HCT116 (cell line): Measurements from ENCODE around the gene CPEB1. TPM values are rescaled to one million over a fixed set of nuclear protein-coding genes. Genes with fewer than 3 reads are reported as not detected.

Source experiments
- ATAC-seq: fragments of 200-7000 bp; cut with Tn5 transposase; 2 replicates; pipeline ENCODE4 v1.9.1; 2020; ENCODE audit warnings: mild to moderate bottlenecking, moderate library complexity
- BruUV-seq: library from RNA; stranded (reverse); fragments of 400-500 nt; replicated peaks from 2 replicates; lab custom pipeline; 2021; lab: Mats Ljungman, UMichigan
- CTCF ChIA-PET: fragments of 300-600 bp; sonication (Branson Sonifier 250); formaldehyde crosslinking; loops from one replicate; lab custom pipeline; 2021; ENCODE audit warnings: antibody characterized with exemption; lab: Charles Lee
- POLR2A ChIA-PET: fragments of 300-600, 350-600 bp; sonication (Branson Sonifier 250); formaldehyde crosslinking; loops from one replicate; lab custom pipeline; 2021; ENCODE audit warnings: antibody characterized with exemption; lab: Charles Lee
- RAD21 ChIA-PET, 2 experiments: fragments of 300-600 bp; sonication (Branson Sonifier 250); formaldehyde crosslinking; loops; one replicate each; lab custom pipeline; 2023; ENCODE audit warnings: low total read pairs in 2 of 2; ENCODE audit not compliant: uncharacterized antibody in 2 of 2, unreplicated experiment in 2 of 2, low non-redundant PET in 1 of 2; lab: Charles Lee
- DNase-seq: peaks from one replicate; pipeline ENCODE4 v3.0.0-alpha.2; 2010; ENCODE audit warnings: low read depth, low spot score
- H2AFZ ChIP-seq: fragments of 200-600 bp; shearing (Covaris generic), sonication (generic); 2 replicates; pipeline ENCODE4 v1.6.1; 2017; ENCODE audit warnings: low read depth, mixed run types, mixed read lengths, antibody characterized with exemption, low read length; ENCODE audit not compliant: poor library complexity, severe bottlenecking
- H3K27ac ChIP-seq: 2 replicates; pipeline ENCODE4 v1.5.1; 2012; ENCODE audit warnings: low read depth, low read length
- H3K27me3 ChIP-seq: fragments of 200-600 bp; sonication (generic); 2 replicates; pipeline ENCODE4 v1.6.1; 2016; ENCODE audit warnings: mixed run types, low read length, mixed read lengths; ENCODE audit not compliant: insufficient read depth
- H3K36me3 ChIP-seq, 2 experiments: fragments of 200-500 bp in 1 of 2; fragments of 200-600 bp in 1 of 2; sonication (Bioruptor generic) in 1 of 2; sonication (generic) in 1 of 2; 2 replicates each; pipeline versions ENCODE4 v1.5.1 to v1.6.1; 2014 to 2016; ENCODE audit warnings: low read length in 2 of 2, inconsistent platforms in 1 of 2, mixed read lengths in 1 of 2, mixed run types in 1 of 2; ENCODE audit not compliant: insufficient read depth in 2 of 2, control insufficient read depth in 1 of 2
- H3K4me1 ChIP-seq, 2 experiments: fragments of 200-600 bp in 1 of 2; sonication (generic) in 1 of 2; 2 replicates each; pipeline versions ENCODE4 v1.5.1 to v1.6.1; 2012 to 2017; ENCODE audit warnings: low read length in 2 of 2, inconsistent platforms in 1 of 2, mild to moderate bottlenecking in 1 of 2, mixed read lengths in 1 of 2, mixed run types in 1 of 2, moderate library complexity in 1 of 2; ENCODE audit not compliant: insufficient read depth in 2 of 2, control insufficient read depth in 1 of 2
- H3K4me2 ChIP-seq: fragments of 200-600 bp; sonication (generic); 2 replicates; pipeline ENCODE4 v1.6.1; 2017; ENCODE audit warnings: mixed run types, low read length, mixed read lengths
- H3K4me3 ChIP-seq, 2 experiments: fragments of 200-600 bp in 1 of 2; sonication (generic) in 1 of 2; replicated peaks in 1 of 2; 2 replicates each; pipeline ENCODE4 v1.5.1; 2011 to 2016; ENCODE audit warnings: low read length in 2 of 2, control low read depth in 1 of 2, low read depth in 1 of 2, mild to moderate bottlenecking in 1 of 2, mixed read lengths in 1 of 2, mixed run types in 1 of 2
- H3K79me2 ChIP-seq: fragments of 200-600 bp; sonication (generic); 2 replicates; pipeline ENCODE4 v1.6.1; 2017; ENCODE audit warnings: mild to moderate bottlenecking, mixed run types, low read length, moderate library complexity, mixed read lengths; ENCODE audit not compliant: insufficient read depth
- H3K9ac ChIP-seq: fragments of 200-600 bp; sonication (generic); 2 replicates; pipeline ENCODE4 v1.6.1; 2016; ENCODE audit warnings: low read length, mixed read lengths
- H3K9me2 ChIP-seq: fragments of 200-600 bp; sonication (generic), shearing (Covaris generic); 2 replicates; pipeline ENCODE4 v1.6.1; 2017; ENCODE audit warnings: mixed run types, mild to moderate bottlenecking, moderate library complexity; ENCODE audit not compliant: insufficient read depth
- H3K9me3 ChIP-seq, 2 experiments: fragments of 200-500 bp in 1 of 2; fragments of 200-600 bp in 1 of 2; sonication (Bioruptor generic) in 1 of 2; sonication (generic) in 1 of 2; 2 replicates each; pipeline ENCODE4 v1.6.1; 2014 to 2017; ENCODE audit warnings: low read length in 2 of 2, mixed read lengths in 2 of 2, inconsistent platforms in 1 of 2, low read depth in 1 of 2, mild to moderate bottlenecking in 1 of 2, mixed run types in 1 of 2, moderate library complexity in 1 of 2; ENCODE audit not compliant: control insufficient read depth in 1 of 2, insufficient read depth in 1 of 2
- H4K20me1 ChIP-seq: fragments of 200-600 bp; sonication (generic), shearing (Covaris generic); 2 replicates; pipeline ENCODE4 v1.6.1; 2017; ENCODE audit warnings: mixed run types, mild to moderate bottlenecking, moderate library complexity; ENCODE audit not compliant: insufficient read depth
- CBX3 ChIP-seq: IDR thresholded peaks from 2 replicates; pipeline ENCODE4 v1.6.1; 2012; ENCODE audit warnings: low read depth
- CEBPB ChIP-seq: IDR thresholded peaks from 2 replicates; pipeline ENCODE4 v1.6.1; 2012; ENCODE audit warnings: low read depth
- CTCF ChIP-seq, 3 experiments: fragments of 200-600 bp in 1 of 3; sonication (generic) in 1 of 3; IDR thresholded peaks in 2 of 3; conservative IDR thresholded peaks in 1 of 3; 2 replicates each; pipeline ENCODE4 v1.5.1; 2012 to 2017; ENCODE audit warnings: low read depth in 2 of 3, low read length in 2 of 3, antibody characterized with exemption in 1 of 3, borderline replicate concordance in 1 of 3, control low read depth in 1 of 3, mild to moderate bottlenecking in 1 of 3, mixed read lengths in 1 of 3, mixed run types in 1 of 3, moderate library complexity in 1 of 3; ENCODE audit not compliant: insufficient read depth in 1 of 3
- EGR1 ChIP-seq: IDR thresholded peaks from 2 replicates; pipeline ENCODE4 v1.6.1; 2012; ENCODE audit warnings: low read depth
- EZH2 ChIP-seq: fragments of 200-600 bp; sonication (generic); IDR thresholded peaks from 2 replicates; pipeline ENCODE4 v1.6.1; 2017; ENCODE audit warnings: antibody characterized with exemption, mixed run types
- EZH2phosphoT487 ChIP-seq: fragments of 200-600 bp; IDR thresholded peaks from 2 replicates; pipeline ENCODE4 v1.6.1; 2018; ENCODE audit warnings: antibody characterized with exemption, borderline replicate concordance
- FOSL1 ChIP-seq: IDR thresholded peaks from 2 replicates; pipeline ENCODE4 v1.6.1; 2012; ENCODE audit warnings: low read depth
- JUND ChIP-seq: IDR thresholded peaks from 2 replicates; pipeline ENCODE4 v1.6.1; 2012
- POLR2A ChIP-seq: IDR thresholded peaks from 2 replicates; pipeline ENCODE4 v1.7.0; 2011; ENCODE audit warnings: borderline replicate concordance; ENCODE audit not compliant: insufficient read depth, insufficient read length; ENCODE audit errors: extremely low read depth
- POLR2AphosphoS5 ChIP-seq: IDR thresholded peaks from 2 replicates; pipeline ENCODE4 v1.6.1; 2011; ENCODE audit warnings: mild to moderate bottlenecking, low read depth, low read length, moderate library complexity
- RAD21 ChIP-seq: IDR thresholded peaks from 2 replicates; pipeline ENCODE4 v1.6.1; 2012; ENCODE audit warnings: low read depth, mild to moderate bottlenecking
- SIN3A ChIP-seq: IDR thresholded peaks from 2 replicates; pipeline ENCODE4 v1.6.1; 2012; ENCODE audit warnings: low read depth
- TCF7L2 ChIP-seq: IDR thresholded peaks from 2 replicates; pipeline ENCODE4 v1.7.0; 2011; ENCODE audit warnings: borderline replicate concordance, inconsistent platforms; ENCODE audit not compliant: insufficient read depth, insufficient read length; ENCODE audit errors: extremely low read depth
- ZFX ChIP-seq: fragments of 450-650 bp; IDR thresholded peaks from 2 replicates; pipeline ENCODE4 v1.6.1; 2017
- intact Hi-C: fragments of 100-400 bp; cut with micrococcal nuclease; formaldehyde crosslinking; loops from 2 replicates; pipeline ENCODE4 v1.10.0; 2022
- total RNA-seq: library from RNA; stranded (reverse); gene quantifications from one replicate; pipeline ENCODE4 v1.2.1, GENCODE V29; 2021; ENCODE audit not compliant: unreplicated experiment
- TF ChIP-seq, protein P1 (sequence below): IDR thresholded peaks from 2 replicates; pipeline ENCODE4 v1.6.1; 2012

Gene CPEB1
- total RNA-seq, 1 experiment from 2014 or later: not detected

GRCh38 chr15:82540984-82541431 is 106.2 kb downstream of the CPEB1 start:
- CTCF ChIA-PET: interaction anchor here (0.8 to 2.9 kb wide), 4 partner anchors 9 to 470 kb away, joined by 3 to 22 read pairs (median 3); no protein-coding TSS in a partner anchor
- POLR2A ChIA-PET: interaction anchor here (0.8 to 1.9 kb wide), 9 partner anchors 10 to 470 kb away, joined by 3 to 22 read pairs (median 4); partner anchors contain the start of genes C15orf40 and RAMAC
- no peaks in the 10 kb centered on the region for H3K9me3 ChIP-seq
- peaks cover 27 to 40% of the 10 kb centered on the region in 2 experiments for H3K36me3 ChIP-seq
- H3K4me1 ChIP-seq: peaks cover 0 to 18% of the 10 kb centered on the region in 2 experiments; a peak in 3 of 4 replicates
- peak overlapping the region; percentile 100 for H3K9ac ChIP-seq
- H3K9me2 ChIP-seq: no peaks in the 10 kb centered on the region
- peaks cover 42% of the 10 kb centered on the region for H3K79me2 ChIP-seq
- ATAC-seq (peak; percentile 22), DNase-seq (no peak)
- peak overlapping the region; percentile 84 to 100 for H3K4me3 ChIP-seq
- BruUV-seq: TSS peak; percentile 93
- H3K4me2 ChIP-seq: peak overlapping the region; percentile 98
- RAD21 ChIA-PET: interaction anchor here in 1 of 2 experiments (1.6 kb wide), 1 partner anchor 209 kb away, joined by 4 read pairs; no protein-coding TSS in a partner anchor
- intact Hi-C loops: loop anchor here (1.0 to 5.0 kb wide), 2 partner anchors 209 to 266 kb away; partner anchors contain the start of genes FSD2 and WHAMM
- peaks cover 23% of the 10 kb centered on the region; the same call in 1 of the 2 replicates for H4K20me1 ChIP-seq
- no peak overlapping the region for H2AFZ ChIP-seq
- H3K27ac ChIP-seq: peak overlapping the region; percentile 85
- peaks cover 6% of the 10 kb centered on the region; the same call in 1 of the 2 replicates for H3K27me3 ChIP-seq
- TF ChIP-seq SIN3A: no peak
- TF ChIP-seq ZFX: peak; percentile 51

DNA sequence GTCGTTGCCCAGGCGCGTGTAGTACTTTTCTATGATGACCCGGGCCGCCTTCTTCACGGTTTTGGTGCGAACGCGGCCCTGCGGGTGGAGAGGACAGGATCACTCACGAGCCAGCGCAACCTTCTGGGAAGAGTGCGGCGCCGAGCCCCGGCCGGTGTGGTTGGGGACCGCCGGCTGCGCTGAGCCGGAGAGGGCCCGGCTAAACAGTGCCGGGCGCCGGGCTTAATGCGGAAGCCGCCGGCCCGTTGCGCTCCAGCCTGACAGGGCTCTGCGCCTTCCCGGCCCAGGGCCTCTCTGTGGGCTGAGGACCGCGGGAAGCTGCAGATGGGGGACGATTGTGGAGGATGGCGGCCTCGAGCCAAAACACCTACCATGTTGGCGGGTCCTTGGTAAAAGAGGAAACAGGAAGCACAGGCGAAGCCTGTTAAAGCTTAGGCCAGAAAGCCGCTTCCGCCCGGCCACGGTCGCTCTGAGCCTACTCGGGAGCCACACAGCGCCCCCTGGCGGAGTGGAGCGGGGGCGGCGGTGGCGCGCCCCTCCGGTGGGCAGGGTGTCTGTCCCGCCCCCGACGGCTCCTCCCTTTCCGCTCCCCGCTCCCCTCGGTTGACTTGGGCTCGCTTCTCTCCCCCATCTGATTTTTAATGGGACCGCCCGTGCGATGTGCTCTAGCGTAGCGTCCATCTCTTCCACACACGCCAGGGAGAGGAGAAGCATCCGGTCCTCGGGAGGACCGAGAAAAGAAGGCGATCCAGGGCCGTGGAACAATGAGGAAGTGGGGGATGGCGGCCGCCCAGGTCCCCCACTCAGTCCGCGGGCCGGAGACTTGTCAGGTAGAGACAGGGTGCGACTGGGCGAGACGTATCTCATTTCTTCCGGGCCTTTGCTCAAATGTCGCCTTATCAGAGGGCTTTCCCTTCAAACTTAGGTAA is 106.8 kb downstream of the CPEB1 start, which contains the start of gene RPS17:
TSS of gene RPS17 (minus strand) at position 403 of the 929 bp plus-strand sequence. CDS start at position 374, 29 bp downstream.
- H3K27ac ChIP-seq: peak within 1 kb of the TSS; percentile 85
- peak within 1 kb of the TSS; percentile 98 for H3K4me2 ChIP-seq
- ChIA-PET POLR2A (interaction anchor here (0.8 to 1.9 kb wide), 10 partner anchors 9 to 471 kb away, joined by 3 to 22 read pairs (median 4); partner anchors contain the start of genes C15orf40 and RAMAC), CTCF (interaction anchor here (0.8 to 2.9 kb wide), 4 partner anchors 8 to 471 kb away, joined by 3 to 22 read pairs (median 3); no protein-coding TSS in a partner anchor), RAD21 (interaction anchor here in 1 of 2 experiments (1.6 kb wide), 1 partner anchor 210 kb away, joined by 4 read pairs; no protein-coding TSS in a partner anchor)
- ATAC-seq (peak; percentile 90), DNase-seq (peak; percentile 91)
- peak within 1 kb of the TSS; percentile 100 for H3K9ac ChIP-seq
- no TSS peak for BruUV-seq
- no peaks in the 10 kb centered on the region for H3K9me2 ChIP-seq
- peaks cover 0 to 18% of the 10 kb centered on the region in 2 experiments; a peak in 3 of 4 replicates for H3K4me1 ChIP-seq
- intact Hi-C loops: loop anchor here (1.0 to 5.0 kb wide), 2 partner anchors 210 to 267 kb away; partner anchors contain the start of genes FSD2 and WHAMM
- peaks cover 23% of the 10 kb centered on the region; the same call in 1 of the 2 replicates for H4K20me1 ChIP-seq
- peaks cover 4% of the 10 kb centered on the region; the same call in 1 of the 2 replicates for H3K27me3 ChIP-seq
- H3K79me2 ChIP-seq: peaks cover 42% of the 10 kb centered on the region
- no peaks in the 10 kb centered on the region for H3K9me3 ChIP-seq
- H3K4me3 ChIP-seq: peak within 1 kb of the TSS; percentile 84 to 100
- H2AFZ ChIP-seq: no peak within 1 kb of the TSS
- peaks cover 27 to 45% of the 10 kb centered on the region in 2 experiments for H3K36me3 ChIP-seq
- peak; percentile 96 for TF ChIP-seq POLR2A
- TF ChIP-seq EGR1: peak; percentile 73
- TF ChIP-seq, protein P1, sequence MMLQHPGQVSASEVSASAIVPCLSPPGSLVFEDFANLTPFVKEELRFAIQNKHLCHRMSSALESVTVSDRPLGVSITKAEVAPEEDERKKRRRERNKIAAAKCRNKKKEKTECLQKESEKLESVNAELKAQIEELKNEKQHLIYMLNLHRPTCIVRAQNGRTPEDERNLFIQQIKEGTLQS: no peak
- peak; percentile 85 to 97 (median 94) for TF ChIP-seq CTCF (IDR thresholded peaks at IDR 0.05 in 2 of 3, conservative IDR thresholded peaks at IDR 0.05 in 1 of 3; ENCODE audit: borderline replicate concordance in 1 of 3, insufficient read depth in 1 of 3, low read depth in 2 of 3, low read length in 2 of 3)
- TF ChIP-seq TCF7L2: peak; percentile 67
- TF ChIP-seq CBX3: peak; percentile 42; the same call in 1 of the 2 replicates
- TF ChIP-seq FOSL1: no peak
- TF ChIP-seq CEBPB: no peak
- TF ChIP-seq EZH2phosphoT487: no peak
- peak; percentile 93 for TF ChIP-seq SIN3A
- TF ChIP-seq JUND: no peak; the same call in 1 of the 2 replicates
- peak; percentile 84 for TF ChIP-seq ZFX
- TF ChIP-seq EZH2: no peak
- peak; percentile 39 for TF ChIP-seq RAD21
- peak; percentile 100 for TF ChIP-seq POLR2AphosphoS5
